Lower leg skin (tissue), 4 donors: ENCODE results near the gene RAVER1. TPM values are rescaled to one million over a fixed set of nuclear protein-coding genes. Genes with fewer than 3 reads are reported as not detected.
A peak's percentile ranks its signal among the peaks of the same experiment; 100 is the strongest.
"Not testable (repeated sequence)": the region's sequence is repeated elsewhere in the genome, so short reads cannot be mapped to it uniquely, and the experiment has no call there.

Experiments
- DNase-seq, 2 donors: peaks; one replicate each; pipeline ENCODE4 v3.0.0-alpha.2; 2019; ENCODE audit warnings: low spot score in 2 of 2
- H3K4me3 ChIP-seq: fragments of 200-600 bp; sonication (generic); 2 replicates; pipeline ENCODE4 v1.5.1; 2017; ENCODE audit warnings: mild to moderate bottlenecking, low read depth; ENCODE audit not compliant: poor library complexity, severe bottlenecking
- CTCF ChIP-seq, 3 donors: fragments of 450-650 bp; IDR thresholded peaks; one replicate each; pipeline ENCODE4 v1.5.1; 2016; ENCODE audit warnings: antibody characterized with exemption in 3 of 3, mild to moderate bottlenecking in 3 of 3, moderate library complexity in 2 of 3
- POLR2A ChIP-seq, 2 donors: fragments of 450-650 bp; IDR thresholded peaks; one replicate each; pipeline ENCODE4 v1.6.1; 2016 to 2017; ENCODE audit warnings: antibody characterized with exemption in 2 of 2, mild to moderate bottlenecking in 1 of 2, moderate library complexity in 1 of 2
- WGBS, 2 donors: methylation state at CpG; one replicate each; pipeline ENCODE4 v1.1.5; 2018; 5-methylcytosine and 5-hydroxymethylcytosine counted together
- intact Hi-C: fragments of 100-400 bp; cut with DNase I; formaldehyde crosslinking; loops from one replicate; pipeline ENCODE4 v1.15.0; 2023; ENCODE audit warnings: low total_unique reads
- total RNA-seq, 4 donors: library from RNA; depleted of rRNA; stranded (reverse); fragments of >200 nt; gene quantifications; one replicate each; pipeline ENCODE4 v1.1.0, GENCODE V29; 2016

Gene RAVER1
- total RNA-seq, 4 donors from 2014 or later, result 14.2 to 22.5 (median 19.2) TPM

GRCh38 chr19:10339380-10339960 is 6.1 kb upstream of the RAVER1 start, which contains the start of gene ICAM3:
ICAM3 (minus strand) TSS chr19:10339624; CDS start chr19:10339614, 10 bp downstream.
- DNase-seq, result no peak
- 58 to 68% methylated on average over 13 to 14 of the region's 14 CpGs for whole genome bisulfite sequencing, 2 donors
- intact Hi-C loops, result no loop called here

DNA sequence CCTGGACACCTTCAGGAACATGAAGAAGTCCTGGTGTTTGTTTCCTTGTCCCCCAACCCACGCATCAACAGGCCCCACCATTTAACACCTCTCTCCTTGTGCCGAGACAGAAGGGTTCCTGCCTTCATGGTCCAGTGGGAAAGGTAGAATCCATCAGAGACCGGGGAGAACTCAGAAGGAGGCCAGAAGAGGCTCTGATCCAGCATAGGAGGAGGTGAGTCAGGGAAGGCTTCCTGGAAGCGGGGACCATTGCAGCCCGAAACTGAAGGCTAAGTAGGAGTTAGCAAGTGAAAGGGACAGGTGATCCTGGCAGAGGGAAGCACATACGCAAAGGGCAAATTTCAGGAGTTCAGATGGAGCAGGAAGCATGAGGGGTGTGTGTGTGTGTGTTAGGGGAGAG is 5.6 kb upstream of the RAVER1 start:
- no peak overlapping the region for H3K4me3 ChIP-seq
- 86 to 87% methylated on average over 6 of the region's 6 CpGs for WGBS, 2 donors

More at GRCh38 chr19:10339380-10339960, 6.1 kb upstream of the RAVER1 start, which contains the start of gene ICAM3:
- no peak within 1 kb of the TSS for H3K4me3 ChIP-seq
- TF ChIP-seq CTCF (IDR thresholded peaks at IDR 0.05) (no peak), POLR2A (IDR thresholded peaks at IDR 0.05) (no peak)

GRCh38 chr19:10336725-10337124 is 3.4 kb upstream of the RAVER1 start:
- DNase-seq, intact Hi-C loops, H3K4me3 ChIP-seq: not testable (repeated sequence)
- 90 to 95% methylated on average over 9 of the region's 9 CpGs for WGBS, 2 donors

More for the DNA sequence above, 5.6 kb upstream of the RAVER1 start:
- intact Hi-C loops, result no loop called here
- TF ChIP-seq CTCF (IDR thresholded peaks at IDR 0.05) (no peak), POLR2A (IDR thresholded peaks at IDR 0.05) (no peak)
- DNase-seq, result no peak

GRCh38 chr19:10335352-10335985 is 2.1 kb upstream of the RAVER1 start:
- intact Hi-C loops, result no loop called here
- DNase-seq, result no peak
- TF ChIP-seq CTCF (IDR thresholded peaks at IDR 0.05), result no peak
- no peak for TF ChIP-seq POLR2A (IDR thresholded peaks at IDR 0.05)
- H3K4me3 ChIP-seq, result no peak overlapping the region
- WGBS, 2 donors, result 66 to 73% methylated on average over 14 to 18 of the region's 26 CpGs

DNA sequence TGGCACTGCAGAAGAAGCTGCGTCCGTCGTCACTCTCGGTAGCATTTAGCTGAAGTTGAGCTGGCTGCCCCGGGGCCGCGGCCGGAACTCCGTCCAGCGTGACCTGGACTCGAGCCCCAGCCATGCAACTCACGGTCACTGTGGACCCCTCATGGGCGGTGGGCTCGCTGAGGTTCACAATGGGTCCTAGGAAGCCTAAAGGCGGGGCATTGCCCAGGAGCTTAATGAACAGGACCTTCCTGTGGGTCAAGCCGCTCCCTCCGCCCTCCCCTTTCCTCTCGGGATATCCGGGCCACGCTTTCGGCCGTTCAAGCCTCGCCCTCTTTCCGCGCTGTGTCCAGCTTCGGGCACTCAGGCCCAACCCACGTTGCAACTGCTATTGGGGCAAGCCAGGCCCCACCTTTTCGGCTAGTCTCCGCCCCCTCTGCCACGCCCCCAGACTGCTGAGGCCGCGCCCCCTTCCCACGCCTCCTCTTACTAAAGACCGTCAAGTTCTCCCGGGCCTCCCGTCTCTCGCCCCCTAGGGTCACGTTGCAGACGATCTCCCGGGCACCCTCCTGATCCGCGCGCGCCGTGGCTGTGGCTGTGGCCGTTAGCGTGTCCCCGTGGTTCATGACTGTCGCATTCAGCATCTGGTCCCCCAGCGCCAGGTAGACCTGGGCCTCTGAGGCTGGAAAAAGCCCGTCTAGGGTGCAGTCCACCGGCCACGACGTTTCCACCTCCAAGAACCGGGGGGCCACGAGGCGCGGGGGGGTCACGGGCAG is 1.4 kb upstream of the RAVER1 start:
- TF ChIP-seq CTCF (IDR thresholded peaks at IDR 0.05) (no peak), POLR2A (IDR thresholded peaks at IDR 0.05) (no peak)
- peak overlapping the region; percentile 21 for H3K4me3 ChIP-seq
- intact Hi-C loops, result loop anchor here (5.0 kb wide), 1 partner anchor 1887 kb away; no protein-coding TSS in a partner anchor
- DNase-seq, result peak; percentile 90 to 99
- 11 to 28% methylated on average over 44 to 49 of the region's 59 CpGs for WGBS, 2 donors
